GM13977 (cell line): ENCODE measurements around the gene NOXO1.
"Not testable (repeated sequence)": the region's sequence is repeated elsewhere in the genome, so short reads cannot be mapped to it uniquely, and the experiment has no call there.

Experiments used
- DNase-seq: peaks from one replicate; pipeline ENCODE4 v3.0.0; 2012; ENCODE audit warnings: low spot score
- in situ Hi-C: fragments of 300-500 bp; cut with MboI; formaldehyde crosslinking; loops from one replicate; pipeline ENCODE4 v1.12.0; 2022; ENCODE audit warnings: low sequenced_read_pairs, low pct_unique_long_range_greater_than_20kb, mixed read lengths, inconsistent platforms; ENCODE audit not compliant: unreplicated experiment
- TF ChIP-seq, protein P1 (sequence below): IDR thresholded peaks from 2 replicates; pipeline ENCODE4 v1.5.1; 2012; ENCODE audit warnings: mild to moderate bottlenecking, control low read depth; ENCODE audit not compliant: insufficient read depth; ENCODE audit errors: extremely low read depth, missing control alignments

NOXO1 gene

DNA sequence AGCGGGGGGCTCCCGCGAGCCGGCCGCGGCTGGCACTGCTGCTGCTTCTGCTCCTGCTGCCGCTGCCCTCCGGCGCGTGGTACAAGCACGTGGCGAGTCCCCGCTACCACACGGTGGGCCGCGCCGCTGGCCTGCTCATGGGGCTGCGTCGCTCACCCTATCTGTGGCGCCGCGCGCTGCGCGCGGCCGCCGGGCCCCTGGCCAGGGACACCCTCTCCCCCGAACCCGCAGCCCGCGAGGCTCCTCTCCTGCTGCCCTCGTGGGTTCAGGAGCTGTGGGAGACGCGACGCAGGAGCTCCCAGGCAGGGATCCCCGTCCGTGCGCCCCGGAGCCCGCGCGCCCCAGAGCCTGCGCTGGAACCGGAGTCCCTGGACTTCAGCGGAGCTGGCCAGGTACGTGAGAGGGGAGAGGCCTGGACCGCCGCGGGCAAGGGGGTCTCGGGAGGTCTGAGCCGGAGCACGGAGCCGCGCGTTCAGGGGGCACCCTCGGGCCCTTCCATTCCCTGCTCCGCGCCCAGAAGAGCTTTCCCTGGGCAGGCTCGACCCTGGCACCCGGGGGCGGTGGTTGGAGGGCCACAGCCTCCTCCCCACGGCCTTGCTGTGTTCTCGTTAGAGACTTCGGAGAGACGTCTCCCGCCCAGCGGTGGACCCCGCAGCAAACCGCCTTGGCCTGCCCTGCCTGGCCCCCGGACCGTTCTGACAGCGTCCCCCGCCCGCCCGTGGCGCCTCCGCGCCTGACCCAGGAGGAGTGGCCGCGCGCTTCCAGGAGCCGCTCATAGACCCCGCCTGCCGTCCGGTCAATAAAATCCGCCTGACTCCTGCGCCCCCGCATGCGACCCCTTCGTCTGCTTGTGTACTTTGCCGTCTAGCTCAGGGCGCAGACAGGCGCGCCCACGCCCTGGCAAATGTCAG is 38.9 kb upstream of the NOXO1 start:
- TF ChIP-seq, protein P1, sequence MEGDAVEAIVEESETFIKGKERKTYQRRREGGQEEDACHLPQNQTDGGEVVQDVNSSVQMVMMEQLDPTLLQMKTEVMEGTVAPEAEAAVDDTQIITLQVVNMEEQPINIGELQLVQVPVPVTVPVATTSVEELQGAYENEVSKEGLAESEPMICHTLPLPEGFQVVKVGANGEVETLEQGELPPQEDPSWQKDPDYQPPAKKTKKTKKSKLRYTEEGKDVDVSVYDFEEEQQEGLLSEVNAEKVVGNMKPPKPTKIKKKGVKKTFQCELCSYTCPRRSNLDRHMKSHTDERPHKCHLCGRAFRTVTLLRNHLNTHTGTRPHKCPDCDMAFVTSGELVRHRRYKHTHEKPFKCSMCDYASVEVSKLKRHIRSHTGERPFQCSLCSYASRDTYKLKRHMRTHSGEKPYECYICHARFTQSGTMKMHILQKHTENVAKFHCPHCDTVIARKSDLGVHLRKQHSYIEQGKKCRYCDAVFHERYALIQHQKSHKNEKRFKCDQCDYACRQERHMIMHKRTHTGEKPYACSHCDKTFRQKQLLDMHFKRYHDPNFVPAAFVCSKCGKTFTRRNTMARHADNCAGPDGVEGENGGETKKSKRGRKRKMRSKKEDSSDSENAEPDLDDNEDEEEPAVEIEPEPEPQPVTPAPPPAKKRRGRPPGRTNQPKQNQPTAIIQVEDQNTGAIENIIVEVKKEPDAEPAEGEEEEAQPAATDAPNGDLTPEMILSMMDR: no peak
- in situ Hi-C loops: loop anchor here (5.0 kb wide), 1 partner anchor 122 kb away; no protein-coding TSS in a partner anchor
- no peak for DNase-seq

DNA sequence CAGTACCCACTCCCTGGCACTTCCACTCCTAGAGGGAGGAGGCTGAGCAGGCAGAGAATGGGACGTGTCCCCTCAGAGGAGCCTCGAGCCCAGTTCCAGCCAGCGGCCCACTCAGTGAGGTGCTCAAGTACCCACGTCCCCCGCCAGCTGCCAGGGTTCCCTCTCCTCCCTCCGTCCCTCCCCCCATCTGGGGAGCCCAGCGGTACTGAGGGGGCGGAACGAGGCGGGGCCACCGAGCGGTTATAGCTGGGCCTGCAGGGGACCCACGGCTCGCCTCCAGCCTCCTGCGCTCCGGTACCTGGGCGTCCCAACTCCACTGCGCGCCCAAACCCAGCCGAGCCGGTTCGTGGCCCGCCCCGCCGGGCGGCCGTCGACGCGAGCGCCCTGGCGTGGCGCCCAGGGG is 38.2 kb upstream of the NOXO1 start, which contains the start of gene NPW:
Gene NPW (plus strand): TSS at position 268 of the 403 bp plus-strand sequence.
- in situ Hi-C loops: no loop called here
- DNase-seq: no peak
- TF ChIP-seq, protein P1: no peak

DNA sequence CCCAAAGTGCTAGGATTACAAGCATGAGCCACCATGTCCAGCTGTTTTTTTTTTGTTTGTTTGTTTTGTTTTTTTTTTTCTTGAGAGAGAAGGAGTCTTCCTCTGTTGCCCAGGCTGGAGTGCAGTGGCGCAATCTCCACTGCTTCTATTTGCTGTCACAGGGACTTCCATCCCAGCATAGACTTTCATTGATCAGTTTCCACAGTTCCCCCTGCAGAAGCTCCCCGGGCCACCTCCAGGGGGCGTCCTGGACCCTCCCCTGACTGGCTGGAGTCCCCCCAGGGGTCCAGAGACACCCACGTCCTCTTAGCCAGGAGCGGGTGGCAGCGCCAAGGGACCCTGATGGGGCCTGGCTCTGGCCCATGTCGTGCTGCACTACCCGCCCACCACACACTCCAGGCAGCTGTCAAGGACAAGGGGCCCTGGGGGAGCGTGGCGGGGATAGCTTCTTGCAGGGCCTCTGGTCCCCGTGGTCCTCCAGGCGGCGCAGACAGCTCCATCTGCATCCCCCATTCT is 35.2 kb upstream of the NOXO1 start:
- in situ Hi-C loops: no loop called here
- no peak for DNase-seq

DNA sequence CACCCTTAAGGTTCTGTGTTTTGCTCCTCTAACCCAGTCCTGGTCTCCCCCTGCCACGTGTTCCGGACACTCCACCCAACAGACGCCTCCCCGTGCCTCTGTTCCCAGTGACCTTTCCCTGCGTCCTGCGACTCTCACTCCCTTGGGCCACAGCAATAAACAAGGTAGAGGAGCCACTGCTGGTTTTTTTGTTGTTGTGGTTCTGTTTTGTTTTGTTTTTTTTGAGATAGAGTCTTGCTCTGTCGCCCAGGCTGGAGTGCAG is 34.6 kb upstream of the NOXO1 start:
- TF ChIP-seq, protein P1: no peak
- DNase-seq: no peak
- in situ Hi-C loops: no loop called here

More for the DNA sequence above, 35.2 kb upstream of the NOXO1 start:
- TF ChIP-seq, protein P1: peak; percentile 48

DNA sequence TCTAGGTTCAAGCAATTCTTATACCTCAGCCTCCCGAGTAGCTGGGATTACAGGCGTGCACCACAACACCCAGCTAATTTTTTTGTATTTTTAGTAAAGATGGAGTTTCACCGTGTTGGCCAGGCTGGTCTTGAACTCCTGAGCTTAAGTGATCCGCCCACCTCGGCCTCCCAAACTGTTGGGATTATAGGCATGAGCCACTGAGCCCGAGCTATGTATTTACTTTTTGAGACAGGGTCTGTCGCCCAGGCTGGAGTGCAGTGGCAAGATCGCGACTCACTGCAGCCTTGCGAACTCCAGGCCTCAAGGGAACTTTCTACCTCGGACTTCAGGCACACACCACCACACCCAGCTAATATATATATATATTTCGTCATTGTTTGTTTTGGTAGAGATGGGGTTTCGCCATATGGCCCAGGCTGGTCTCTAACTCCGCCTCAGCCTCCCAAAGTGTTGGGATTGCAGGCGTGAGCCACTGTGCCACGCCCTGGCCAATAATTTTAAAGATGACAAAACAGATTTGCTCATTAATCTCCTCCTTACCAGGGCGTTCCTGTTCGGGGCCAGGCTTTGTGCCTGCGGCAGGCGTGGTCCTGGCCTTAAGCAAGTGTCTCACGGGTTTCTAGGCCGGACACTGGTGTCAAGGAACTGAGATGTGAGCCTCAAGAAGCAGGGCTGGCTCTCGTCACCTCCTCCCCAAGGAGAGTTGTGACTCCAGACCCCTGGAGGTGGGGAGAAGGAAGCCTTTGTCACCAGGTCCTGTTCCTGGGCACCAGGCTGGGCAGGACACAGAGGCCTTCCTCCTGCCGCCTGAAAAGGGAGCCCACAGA is 34.1 kb upstream of the NOXO1 start:
- in situ Hi-C loops: no loop called here
- no peak for DNase-seq
- TF ChIP-seq, protein P1: no peak

DNA sequence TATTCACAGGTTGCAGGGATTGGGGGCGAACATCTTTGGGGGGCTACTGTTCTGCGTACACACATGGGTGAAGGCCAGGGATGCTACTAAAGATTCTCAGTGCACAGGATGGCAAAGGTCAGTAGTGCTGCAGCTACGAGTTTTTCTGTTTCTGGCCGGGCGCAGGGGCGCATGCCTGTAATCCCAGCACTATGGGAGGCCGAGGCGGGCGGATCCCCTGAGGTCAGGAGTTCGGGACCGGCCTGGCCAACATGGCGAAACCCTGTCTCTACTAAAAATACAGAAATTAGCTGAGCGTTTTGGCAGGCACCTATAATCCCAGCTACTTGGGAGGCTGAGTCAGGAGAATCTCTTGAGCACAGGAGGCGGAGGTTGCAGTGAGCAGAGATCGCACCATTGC is 32.3 kb upstream of the NOXO1 start:
- DNase-seq: no peak
- in situ Hi-C loops: no loop called here
- TF ChIP-seq, protein P1: no peak

DNA sequence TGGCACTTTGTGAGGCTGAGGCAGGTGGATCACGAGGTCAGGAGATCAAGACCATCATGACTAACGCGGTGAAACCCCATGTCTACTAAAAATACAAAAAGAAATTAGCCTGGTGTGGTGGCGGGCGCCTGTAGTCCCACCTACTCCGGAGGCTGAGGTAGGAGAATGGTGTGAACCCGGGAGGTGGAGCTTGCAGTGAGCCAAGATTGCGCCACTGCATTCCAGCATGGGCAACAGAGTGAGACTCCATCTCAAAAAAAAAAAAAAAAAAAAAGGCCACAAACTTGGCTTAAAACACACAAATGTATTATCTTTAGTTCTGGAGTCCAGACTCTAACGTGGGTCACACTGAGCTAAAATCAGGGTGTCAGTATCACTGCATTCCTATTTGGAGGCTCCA is 30.5 kb upstream of the NOXO1 start:
- in situ Hi-C loops, DNase-seq: not testable (repeated sequence)
